K562 (cell line): Measurements from ENCODE around the gene ZBTB16. TPM values are rescaled to one million over a fixed set of nuclear protein-coding genes. Genes with fewer than 3 reads are reported as not detected.

Experiments
- ATAC-seq: fragments of 200-7000 bp; cut with Tn5 transposase; 3 replicates; pipeline ENCODE4 v1.9.1; 2020; ENCODE audit warnings: moderate library complexity
- BruUV-seq: library from RNA; stranded (reverse); fragments of 400-500 nt; replicated peaks from 2 replicates; lab custom pipeline; 2021; lab: Mats Ljungman, UMichigan
- CTCF ChIA-PET: fragments of 300-600 bp; formaldehyde crosslinking; extraction: SDS; loops from one replicate; lab custom pipeline; 2021; ENCODE audit warnings: low intra/inter-chr PET ratio; lab: Yijun Ruan, JAX
- POLR2A ChIA-PET: fragments of 300-600, 350-650 bp; sonication (Branson Sonifier 250); formaldehyde crosslinking; extraction: SDS; loops from one replicate; lab custom pipeline; 2021; ENCODE audit warnings: antibody characterized with exemption, inconsistent platforms; lab: Yijun Ruan, JAX
- DNase-seq, 4 experiments: peaks; one replicate each; pipeline versions ENCODE4 v3.0.0 to v3.0.0-alpha.2; 2011 to 2018; ENCODE audit warnings: low spot score in 3 of 4, mixed read lengths in 3 of 4; ENCODE audit errors: extremely low read depth in 1 of 4
- FAIRE-seq: peaks from 2 replicates; lab custom pipeline; 2011; peaks lifted over from hg19 to GRCh38; lab: Jason Lieb, UNC
- H2AFZ ChIP-seq: 2 replicates; pipeline ENCODE4 v1.6.0; 2011; ENCODE audit warnings: low read depth, low read length, control low read depth, inconsistent platforms
- H3K27ac ChIP-seq: fragments of 200-600 bp; 3 replicates; pipeline ENCODE4 v1.8.0; 2011; ENCODE audit warnings: low read depth, mild to moderate bottlenecking, control low read depth, inconsistent platforms, low read length, moderate library complexity, mixed read lengths; ENCODE audit errors: extremely low read depth
- H3K27me3 ChIP-seq, 2 experiments: fragments of 300-600 bp in 1 of 2; 2 replicates in 1 of 2; 3 replicates in 1 of 2; pipeline versions ENCODE4 v1.6.0 to v1.8.0; 2011; ENCODE audit warnings: inconsistent platforms in 2 of 2, low read length in 2 of 2, mild to moderate bottlenecking in 1 of 2, mixed read lengths in 1 of 2, moderate library complexity in 1 of 2; ENCODE audit not compliant: control insufficient read depth in 2 of 2, insufficient read depth in 2 of 2
- H3K36me3 ChIP-seq: fragments of 300-600 bp; 3 replicates; pipeline ENCODE4 v1.8.0; 2011; ENCODE audit warnings: mild to moderate bottlenecking, low read length, inconsistent platforms; ENCODE audit not compliant: control insufficient read depth, insufficient read depth
- H3K4me1 ChIP-seq, 2 experiments: fragments of 200-600 bp in 1 of 2; replicated peaks in 1 of 2; 2 replicates in 1 of 2; 3 replicates in 1 of 2; pipeline versions ENCODE4 v1.5.1 to v1.8.0; 2011; ENCODE audit warnings: inconsistent platforms in 2 of 2, low read length in 2 of 2, mild to moderate bottlenecking in 1 of 2, mixed read lengths in 1 of 2, moderate library complexity in 1 of 2; ENCODE audit not compliant: control insufficient read depth in 2 of 2, insufficient read depth in 2 of 2
- H3K4me2 ChIP-seq: 2 replicates; pipeline ENCODE4 v1.6.1; 2011; ENCODE audit warnings: low read length, control low read depth, inconsistent platforms, mixed read lengths; ENCODE audit not compliant: insufficient read depth
- H3K4me3 ChIP-seq: fragments of 200-600 bp; sonication (generic), shearing (Covaris generic); 2 replicates; pipeline ENCODE4 v1.5.1; 2016; ENCODE audit warnings: control low read depth, inconsistent platforms
- H3K79me2 ChIP-seq: fragments of 200-600 bp; 3 replicates; pipeline ENCODE4 v1.8.0; 2011; ENCODE audit warnings: low read length, inconsistent platforms; ENCODE audit not compliant: control insufficient read depth, insufficient read depth
- H3K9ac ChIP-seq, 2 experiments: 2 replicates each; pipeline versions ENCODE4 v1.6.0 to v1.6.1; 2011; ENCODE audit warnings: low read depth in 2 of 2, low read length in 2 of 2, control low read depth in 1 of 2, inconsistent platforms in 1 of 2, mild to moderate bottlenecking in 1 of 2, mixed read lengths in 1 of 2; ENCODE audit not compliant: insufficient read depth in 1 of 2
- H3K9me1 ChIP-seq: one replicate; pipeline ENCODE4 v1.6.0; 2011; ENCODE audit warnings: inconsistent platforms, mild to moderate bottlenecking, low read length, moderate library complexity; ENCODE audit not compliant: control insufficient read depth, insufficient read depth
- H3K9me3 ChIP-seq: replicated peaks from 2 replicates; pipeline ENCODE4 v1.5.1; 2011; ENCODE audit warnings: low read depth, low read length, inconsistent platforms; ENCODE audit not compliant: control insufficient read depth, insufficient read depth
- H4K20me1 ChIP-seq: replicated peaks from 2 replicates; pipeline ENCODE4 v1.6.1; 2011; ENCODE audit warnings: low read length, inconsistent platforms, mixed read lengths; ENCODE audit not compliant: control insufficient read depth, insufficient read depth
- ATF3 ChIP-seq, 2 experiments: fragments of 450-650 bp in 1 of 2; sonication (generic) in 1 of 2; formaldehyde crosslinking in 1 of 2; IDR thresholded peaks in 1 of 2; conservative IDR thresholded peaks in 1 of 2; 2 replicates each; pipeline versions ENCODE4 v1.6.1 to v1.8.1; 2016 to 2023; ENCODE audit warnings: mild to moderate bottlenecking in 2 of 2, moderate library complexity in 2 of 2, inconsistent platforms in 1 of 2, missing genetic modification reagents in 1 of 2
- JUNB ChIP-seq: fragments of 450-650 bp; formaldehyde crosslinking; conservative IDR thresholded peaks from 2 replicates; pipeline ENCODE4 v1.4.0; 2020; ENCODE audit warnings: mild to moderate bottlenecking
- JUND ChIP-seq, 2 experiments: IDR thresholded peaks; 2 replicates in 1 of 2; 3 replicates in 1 of 2; pipeline ENCODE4 v1.6.1; 2011; ENCODE audit warnings: borderline replicate concordance in 2 of 2, low read depth in 2 of 2, low read length in 2 of 2, improper control_type of control experiment in 1 of 2, missing biosample characterization in 1 of 2, missing genetic modification characterization in 1 of 2, missing genetic modification reagents in 1 of 2
- KLF6 ChIP-seq: fragments of 250-450 bp; sonication (Bioruptor Pico); IDR thresholded peaks from 2 replicates; pipeline ENCODE4 v1.4.0; 2020; ENCODE audit warnings: mild to moderate bottlenecking, moderate library complexity, borderline replicate concordance
- NCOA6 ChIP-seq: fragments of 450-650 bp; IDR thresholded peaks from 2 replicates; pipeline ENCODE4 v1.6.1; 2017; ENCODE audit warnings: mild to moderate bottlenecking
- WGBS: fragments of 100-300 bp; shearing (Covaris generic); methylation state at CpG from one replicate; pipeline ENCODE4 v1.1.6; 2016; ENCODE audit warnings: low coverage, mixed read lengths; ENCODE audit not compliant: insufficient coverage; ENCODE audit errors: missing lambda C conversion rate; 5-methylcytosine and 5-hydroxymethylcytosine counted together
- in situ Hi-C: fragments of 300-500 bp; cut with MboI; formaldehyde crosslinking; loops from 4 replicates; pipeline ENCODE4 v1.15.0; 2018; ENCODE audit warnings: inconsistent platforms, mixed read lengths
- intact Hi-C: fragments of 100-400 bp; cut with micrococcal nuclease; formaldehyde crosslinking; loops from 2 replicates; pipeline ENCODE4 v1.14.2; 2022
- polyA plus RNA-seq, 8 experiments: library from polyadenylated mRNA; depleted of rRNA in 4 of 8; stranded (reverse) in 5 of 8; unstranded in 3 of 8; fragments of >200 nt; fragmentation: Nextera tagmentation in 2 of 8; fragmentation: Illumina TruSeq in 1 of 8; extraction: Ambion mirVana in 2 of 8; extraction: Trizol in 1 of 8; gene quantifications; 2 replicates each; pipeline versions ENCODE4 v1.2.1 to v1.2.3, GENCODE V29; 2011 to 2014; ENCODE audit warnings: inconsistent platforms in 1 of 8, missing spikeins in 1 of 8
- total RNA-seq, 7 experiments: library from RNA; depleted of rRNA in 6 of 7; stranded (reverse); fragments of >200 nt in 6 of 7; fragmentation: Illumina TruSeq in 2 of 7; extraction: Trizol in 2 of 7; gene quantifications; 2 replicates each; pipeline versions ENCODE4 v1.2.1 to v1.2.3, GENCODE V29; 2011 to 2021; ENCODE audit warnings: low replicate concordance in 1 of 7

ZBTB16 gene
- total and polyA plus RNA-seq, 9 of the 15 experiments (the other 6 are each of a cell fraction or from before 2014, with no cell fraction given), result 0.06 to 0.40 (median 0.24) TPM; not detected in 4

GRCh38 chr11:114159320-114159719 is 99.8 kb downstream of the ZBTB16 start:
- BruUV-seq, result no TSS peak
- intact Hi-C loops (no loop called here), in situ Hi-C loops (no loop called here)
- Histone ChIP-seq H3K36me3 (no peaks in the 10 kb centered on the region; the same call in 2 of the 3 replicates), H2AFZ (peak overlapping the region; percentile 71), H3K9ac (peak overlapping the region in 1 of 2 experiments; percentile 36; a peak in 2 of 4 replicates), H3K79me2 (no peaks in the 10 kb centered on the region), H3K9me3 (no peaks in the 10 kb centered on the region), H3K4me1 (peaks cover 16 to 33% of the 10 kb centered on the region in 2 experiments), H3K4me2 (peak overlapping the region; percentile 74), H3K27me3 (peaks cover 0 to 9% of the 10 kb centered on the region in 2 experiments; a peak in 2 of 5 replicates), H3K4me3 (no peak overlapping the region), H4K20me1 (no peaks in the 10 kb centered on the region), H3K27ac (no peak overlapping the region), H3K9me1 (no peaks in the 10 kb centered on the region)
- no peak for FAIRE-seq
- ATAC-seq, result no peak
- TF ChIP-seq KLF6 (CRISPR knock-in tag), result no peak
- 0 out of 2 replicates have a peak, but pooled peaks have one; percentile 48 for TF ChIP-seq JUNB (CRISPR knock-in tag)
- peak; percentile 22; the same call in 1 of the 2 replicates for TF ChIP-seq JUND (IDR thresholded peaks at IDR 0.05; ENCODE audit: borderline replicate concordance, low read depth, low read length)
- no peak for TF ChIP-seq JUND (tag; IDR thresholded peaks at IDR 0.05; ENCODE audit: borderline replicate concordance, low read depth, low read length)
- peak; percentile 79 for TF ChIP-seq ATF3 (IDR thresholded peaks at IDR 0.05)
- no peak for TF ChIP-seq ATF3 (CRISPR knock-in tag; conservative IDR thresholded peaks at IDR 0.05)
- TF ChIP-seq NCOA6, result no peak
- 7% methylated on average over 5 of the region's 5 CpGs for WGBS
- DNase-seq, result no peak
- POLR2A ChIA-PET, result interaction anchor here (0.6 kb wide), 1 partner anchor 16 kb away, joined by 3 read pairs; no protein-coding TSS in a partner anchor
- CTCF ChIA-PET, result no interaction called here
